GM21367 (cell line): ENCODE data around the gene CMTR1.

Experiments
- ATAC-seq: cut with Tn5 transposase; IDR thresholded peaks from one replicate; pipeline ENCODE4 v1.9.1; 2021; ENCODE audit not compliant: unreplicated experiment

CMTR1 gene

DNA sequence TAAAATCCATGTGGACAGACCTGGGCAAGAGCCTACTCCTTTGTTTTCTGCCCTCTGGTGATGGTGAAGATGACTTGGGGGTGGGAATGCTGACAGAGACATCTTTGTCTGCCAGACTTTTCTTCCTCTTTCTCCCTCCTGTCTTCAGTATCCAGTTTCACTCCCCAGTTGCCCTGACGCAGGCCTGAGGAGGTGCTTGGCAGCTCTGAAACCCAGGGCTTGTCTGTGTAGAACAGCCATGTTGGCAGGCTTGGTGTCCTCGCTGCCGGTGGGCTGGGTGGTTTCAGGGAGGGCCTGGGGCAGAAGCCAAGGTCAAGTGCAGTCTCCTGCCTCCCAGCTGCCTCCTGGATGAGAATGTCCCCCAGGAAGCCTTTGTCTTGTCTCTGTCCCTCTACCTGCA lies 44.2 kb downstream of the CMTR1 start:
- ATAC-seq = no peak

DNA sequence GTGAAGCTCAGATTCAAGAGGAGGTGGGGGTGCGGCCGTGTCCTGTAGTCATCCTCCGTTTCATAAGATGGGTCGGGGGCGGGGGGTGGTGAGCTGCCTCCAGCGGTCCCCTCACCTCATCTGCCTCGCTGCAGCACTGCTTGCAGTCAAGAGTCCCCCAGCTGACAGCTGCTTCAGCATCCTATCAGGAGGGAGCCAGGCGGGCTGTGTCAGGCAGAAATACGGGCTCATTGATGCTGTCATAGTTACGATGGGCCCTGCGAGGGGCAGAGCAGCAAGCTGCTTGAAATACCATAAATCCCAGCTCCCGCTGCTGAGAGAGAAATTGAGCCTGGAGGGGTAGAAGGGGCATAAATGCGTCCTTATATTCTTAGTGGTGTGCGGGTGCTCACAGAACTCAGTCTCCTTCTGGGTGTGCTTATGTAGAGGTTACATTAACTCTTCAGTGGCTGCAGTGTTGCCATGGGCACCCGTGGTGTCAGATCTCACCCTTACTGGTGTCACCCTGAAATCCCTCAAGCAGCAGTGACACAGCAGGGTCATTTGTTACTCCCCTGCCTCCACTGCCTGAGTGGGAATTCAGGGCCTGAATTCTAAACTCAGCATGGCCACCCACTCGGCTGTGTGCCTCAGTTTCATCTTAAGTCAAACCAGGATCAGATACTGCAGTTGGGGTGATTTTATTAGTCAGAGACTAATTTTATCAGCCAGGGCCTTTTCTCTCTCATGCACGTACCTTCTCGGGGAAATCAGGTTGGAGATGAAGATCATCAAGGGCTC lies 44.8 kb downstream of the CMTR1 start:
- no peak for ATAC-seq

DNA sequence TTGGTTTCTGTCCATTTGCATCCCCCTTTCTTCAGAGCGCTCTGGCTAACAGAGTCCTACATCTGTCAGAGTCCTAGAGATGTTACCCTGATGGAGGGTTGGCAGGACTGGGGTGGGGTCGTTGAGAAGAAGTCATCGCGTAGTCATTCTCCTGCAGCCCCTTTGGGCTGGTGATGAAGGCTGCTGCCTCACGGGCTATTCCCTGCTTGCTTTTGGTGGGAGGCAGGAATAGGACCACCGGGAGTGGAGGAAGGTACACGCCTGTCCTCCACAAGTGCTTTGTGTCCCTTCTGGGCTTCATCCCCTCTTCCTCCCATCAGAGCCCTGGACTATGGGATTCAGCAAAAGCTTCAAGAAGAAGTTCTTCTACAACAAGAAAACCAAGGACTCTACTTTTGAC lies 45.8 kb downstream of the CMTR1 start:
- ATAC-seq = no peak

DNA sequence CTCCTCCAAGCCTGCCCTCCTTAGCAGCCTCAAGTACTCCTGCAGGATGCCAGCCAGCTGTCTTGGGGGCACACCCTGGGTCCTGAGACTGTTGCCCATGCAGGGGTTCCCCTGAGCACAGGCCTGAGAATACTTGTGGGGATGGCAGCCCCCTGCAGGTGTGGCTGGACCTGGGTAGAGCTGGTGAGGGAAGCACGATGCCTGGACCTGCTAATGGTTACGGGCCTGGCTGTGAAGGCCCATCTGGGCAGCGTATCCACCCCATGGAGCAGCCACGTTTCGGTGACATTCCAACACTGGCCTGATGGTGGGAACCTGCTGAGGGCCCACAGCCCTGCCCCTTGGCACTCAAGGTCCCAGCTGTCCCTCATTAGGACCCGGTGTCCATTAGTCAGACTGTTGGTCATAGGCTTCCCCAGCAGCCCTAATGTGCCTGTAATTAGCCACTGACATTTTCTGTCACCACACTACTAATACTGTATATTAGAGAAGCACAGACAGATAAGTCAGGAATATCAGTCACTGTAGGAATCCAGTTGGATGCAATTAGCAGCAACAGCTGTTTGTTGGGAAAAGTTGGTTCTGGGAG lies 46.3 kb downstream of the CMTR1 start:
- ATAC-seq = no peak

DNA sequence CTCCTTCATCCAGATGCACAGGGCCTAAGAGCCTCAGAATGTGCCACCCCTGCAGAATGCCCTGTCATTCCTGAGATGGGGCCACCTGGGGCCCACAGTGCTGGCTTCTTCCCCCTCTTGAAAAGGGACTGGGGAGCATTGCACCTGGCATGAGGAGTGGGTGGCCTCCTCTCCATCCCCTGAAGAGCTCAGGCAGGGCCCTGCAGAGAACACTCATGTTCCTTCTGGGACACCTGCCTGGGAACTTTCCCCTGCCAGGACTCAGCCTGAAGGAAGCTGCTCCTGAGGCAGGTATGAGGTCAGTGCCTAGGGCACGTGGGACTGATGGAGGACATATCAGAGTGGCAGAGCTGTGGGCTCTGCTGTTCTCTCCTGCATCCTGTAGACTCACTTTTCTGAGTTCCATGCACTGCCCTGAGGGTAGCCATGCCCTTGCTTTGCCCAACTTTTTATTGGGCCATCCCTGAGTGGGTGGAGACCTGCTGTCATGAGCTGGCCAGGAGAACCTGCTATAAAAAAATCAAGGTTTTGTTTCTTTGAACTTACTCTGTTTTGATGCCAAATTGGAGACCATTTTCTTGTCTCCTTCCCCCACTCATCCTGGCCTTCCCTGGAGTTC lies 47.2 kb downstream of the CMTR1 start:
- ATAC-seq = no peak

GRCh38 chr6:37480951-37481534 lies 48.0 kb downstream of the CMTR1 start:
- no peak for ATAC-seq

GRCh38 chr6:37481711-37482605 lies 48.9 kb downstream of the CMTR1 start:
- ATAC-seq = no peak

GRCh38 chr6:37482606-37483251 lies 49.7 kb downstream of the CMTR1 start:
- ATAC-seq = no peak

- no peak for ATAC-seq
Measured at GRCh38 chr6:37483252-37483901, 50.4 kb downstream of the CMTR1 start.

DNA sequence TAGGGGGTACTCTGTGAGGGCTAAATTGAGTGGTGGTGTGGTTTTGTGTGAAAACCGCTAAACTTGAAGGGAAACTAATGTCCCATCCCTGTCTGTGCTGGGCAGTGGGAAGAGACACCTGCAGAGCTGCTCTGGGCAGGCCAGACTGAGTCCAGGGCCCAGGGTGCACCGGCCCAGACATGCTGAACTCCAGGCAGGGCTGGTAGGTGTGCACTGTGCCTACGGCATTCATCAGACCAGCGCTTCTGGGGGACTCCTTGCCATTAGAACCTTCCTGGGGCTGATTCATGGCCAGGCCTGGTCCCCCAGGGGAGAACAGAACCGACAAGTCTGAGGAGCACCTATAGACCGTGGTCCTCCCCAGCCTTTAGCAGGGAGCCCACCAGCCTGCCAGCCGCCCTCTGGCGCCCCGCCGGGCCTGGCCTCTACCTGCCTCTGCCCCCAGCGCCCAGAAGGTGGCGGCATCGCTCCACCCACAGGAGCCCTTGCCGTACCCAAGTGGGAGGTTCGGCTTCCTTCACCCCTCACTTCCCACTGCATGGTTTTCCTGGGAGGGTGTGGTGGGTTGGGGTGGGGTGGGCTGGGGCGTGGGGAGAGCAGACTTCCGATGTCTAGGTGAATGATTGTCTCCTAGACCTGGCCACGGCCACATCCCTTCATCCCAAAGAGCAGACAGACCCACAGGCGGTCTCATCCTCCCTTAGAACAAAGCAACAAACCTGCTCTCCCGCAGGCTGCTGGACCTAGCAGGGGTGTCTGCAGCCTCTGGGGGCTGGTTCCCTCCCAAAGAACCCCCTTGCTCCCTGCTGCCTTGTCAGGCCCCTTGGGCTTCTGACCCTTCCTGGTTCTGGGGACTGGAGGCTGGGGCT lies 51.1 kb downstream of the CMTR1 start:
- no peak for ATAC-seq

DNA sequence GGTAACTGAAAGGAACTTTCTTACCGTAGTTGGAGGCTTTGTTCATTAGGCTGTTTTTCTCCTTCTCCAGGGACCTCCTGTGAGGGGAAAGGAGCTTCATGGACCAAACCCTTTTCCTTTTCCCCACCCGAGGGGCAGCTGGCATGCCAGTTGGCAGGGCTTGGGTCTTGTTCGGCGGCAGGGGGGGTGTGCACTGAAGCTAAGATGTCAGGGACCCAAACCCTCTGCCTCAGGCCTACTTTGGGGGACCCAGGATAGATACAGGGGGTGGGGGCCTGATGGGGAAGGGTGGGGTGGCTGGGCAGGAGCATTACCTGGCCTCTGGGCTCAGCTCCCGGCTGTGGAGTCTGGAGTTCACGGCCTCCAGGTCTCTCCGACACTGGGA lies 51.8 kb downstream of the CMTR1 start:
- no peak for ATAC-seq

- ATAC-seq = no peak
Measured at GRCh38 chr6:37485291-37485702, 52.3 kb downstream of the CMTR1 start.

DNA sequence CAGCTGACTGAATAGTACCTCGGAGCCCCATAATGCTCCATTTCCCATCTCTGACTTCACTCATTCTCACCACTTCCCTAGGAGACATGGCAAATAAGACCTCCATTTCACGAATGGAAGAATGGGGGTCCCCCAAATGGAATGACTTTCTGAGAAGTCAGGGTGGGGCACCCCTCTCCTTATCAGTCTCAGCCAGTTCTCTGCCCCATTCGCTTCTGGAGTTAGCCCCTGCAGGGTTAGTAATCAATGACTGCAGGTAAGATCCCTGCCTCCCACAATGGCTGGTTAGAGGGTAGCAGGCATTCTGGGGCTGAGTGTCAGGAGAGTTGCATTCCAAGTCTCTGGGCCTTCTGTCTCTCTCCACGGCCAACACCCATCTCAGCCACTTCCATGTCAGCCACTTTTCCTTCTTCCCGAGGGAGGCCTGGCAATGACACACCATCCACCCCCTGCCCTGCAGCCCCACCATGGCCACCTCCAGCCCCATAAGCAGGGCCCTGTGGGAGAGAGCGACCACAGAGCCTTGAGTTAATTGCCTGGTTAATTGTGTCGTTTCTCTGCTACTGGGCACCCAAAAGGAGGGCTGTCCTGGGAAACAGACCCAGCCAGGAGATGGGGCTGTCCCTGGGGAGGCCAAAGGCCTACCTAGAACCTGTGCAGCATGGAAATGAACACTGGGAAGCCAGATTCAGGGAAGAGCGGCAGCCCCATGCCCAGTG lies 53.3 kb downstream of the CMTR1 start:
- no peak for ATAC-seq

- ATAC-seq = no peak
Measured at GRCh38 chr6:37487591-37488380, 54.8 kb downstream of the CMTR1 start.

DNA sequence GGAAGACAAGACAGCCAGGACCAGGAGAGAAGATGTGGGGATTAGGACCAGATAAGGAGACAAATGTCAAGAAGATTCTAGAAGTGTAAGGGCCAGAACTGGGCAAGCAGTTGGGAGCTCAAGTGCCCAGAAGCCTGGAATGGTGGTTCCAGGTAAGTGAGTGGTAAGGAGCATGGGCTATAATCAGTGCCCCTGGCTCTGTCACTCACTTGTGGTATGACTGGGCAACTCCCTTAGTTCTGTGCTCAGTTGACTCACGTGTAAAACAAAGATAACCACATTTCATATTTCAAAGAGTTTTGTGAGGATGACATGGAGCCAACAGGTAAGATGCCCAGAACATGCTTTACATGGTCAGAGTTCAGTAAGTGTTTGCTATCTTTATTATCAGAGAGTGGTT lies 55.5 kb downstream of the CMTR1 start:
- no peak for ATAC-seq

- ATAC-seq = no peak
Measured at GRCh38 chr6:37489697-37490336, 56.8 kb downstream of the CMTR1 start.

DNA sequence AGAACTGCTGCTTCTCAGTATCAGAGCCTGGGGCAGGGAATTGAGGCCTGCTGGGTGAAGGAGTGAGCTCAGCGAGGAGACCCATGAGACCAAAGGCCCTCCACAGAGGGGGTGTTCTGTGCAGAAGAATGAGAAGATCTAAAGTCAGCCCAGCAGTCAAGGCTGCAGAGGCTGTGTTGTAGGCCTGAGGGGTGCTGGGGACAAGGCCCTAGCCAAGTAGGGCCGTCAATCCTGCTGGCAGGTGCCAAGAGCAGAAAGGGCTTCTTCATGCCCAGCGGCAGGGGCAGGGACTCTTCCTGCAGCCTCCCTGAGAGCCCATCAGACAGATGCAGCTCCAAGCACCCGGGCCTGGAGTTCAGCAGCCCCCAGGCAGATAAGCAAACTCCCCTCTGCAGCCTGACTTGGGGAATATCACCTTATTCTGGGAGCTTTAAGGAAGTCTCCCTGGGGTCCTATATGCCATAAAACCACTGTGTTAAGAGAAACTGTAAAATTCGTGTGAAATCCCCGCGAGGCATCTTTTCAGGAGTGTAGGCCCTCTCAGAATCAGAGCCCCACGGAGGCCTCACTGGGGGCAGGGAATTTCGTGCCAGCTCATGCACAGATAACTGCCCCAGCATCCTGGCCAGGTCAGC lies 57.6 kb downstream of the CMTR1 start:
- no peak for ATAC-seq
